A549 treated with ZK216348 at 1 μM for 4 hours (cell line): ENCODE data around the gene BTF3. TPM values are rescaled to one million over a fixed set of nuclear protein-coding genes. Genes with fewer than 3 reads are reported as not detected.

Experiments used
- total RNA-seq: library from RNA; stranded (reverse); fragments of 200-300 nt; extraction: Qiagen RNA extraction; gene quantifications from 5 replicates; pipeline ENCODE4 v1.2.3, GENCODE V29; 2022; ENCODE audit warnings: low read depth

The BTF3 gene
- 1,000 to 1,390 TPM (median 1,038 TPM) in 5 replicates for total RNA-seq

GRCh38 chr5:73498057-73498992, at the start of gene BTF3:
Gene BTF3, plus strand, starts transcription at chr5:73498442. Its CDS starts 226 bp downstream, at chr5:73498668.

GRCh38 chr5:73448463-73449136, 49.6 kb upstream of the BTF3 start, which contains the start of gene FOXD1:
Gene FOXD1, minus strand, starts transcription at chr5:73448777. Its CDS starts 415 bp downstream, at chr5:73448362.

Other genes with a start within 250 kb of the BTF3 start
- gene FOXD1, start 49.7 kb upstream of the BTF3 start, total RNA-seq: 15.5 to 25.4 TPM (median 19.9 TPM) in 5 replicates
- 7.5 to 12.6 TPM (median 10.4 TPM) in 5 replicates for gene ANKRA2, start 67.2 kb downstream of the BTF3 start, total RNA-seq
- 17.8 to 29.3 TPM (median 19.2 TPM) in 5 replicates for gene UTP15, start 67.3 kb downstream of the BTF3 start, total RNA-seq
- gene ARHGEF28, start 127.8 kb downstream of the BTF3 start, total RNA-seq: 11.7 to 13.6 TPM (median 13.0 TPM) in 5 replicates